HTERT RPE-1 (cell line): ENCODE results near the gene INTS14.
"Not testable (repeated sequence)": the region's sequence is repeated elsewhere in the genome, so short reads cannot be mapped to it uniquely, and the experiment has no call there.

Experiments used
- in situ Hi-C: fragments of 300-500 bp; cut with MboI; formaldehyde crosslinking; loops from 4 replicates; pipeline ENCODE4 v1.14.3; 2020; ENCODE audit warnings: low sequenced_read_pairs

The INTS14 gene

DNA sequence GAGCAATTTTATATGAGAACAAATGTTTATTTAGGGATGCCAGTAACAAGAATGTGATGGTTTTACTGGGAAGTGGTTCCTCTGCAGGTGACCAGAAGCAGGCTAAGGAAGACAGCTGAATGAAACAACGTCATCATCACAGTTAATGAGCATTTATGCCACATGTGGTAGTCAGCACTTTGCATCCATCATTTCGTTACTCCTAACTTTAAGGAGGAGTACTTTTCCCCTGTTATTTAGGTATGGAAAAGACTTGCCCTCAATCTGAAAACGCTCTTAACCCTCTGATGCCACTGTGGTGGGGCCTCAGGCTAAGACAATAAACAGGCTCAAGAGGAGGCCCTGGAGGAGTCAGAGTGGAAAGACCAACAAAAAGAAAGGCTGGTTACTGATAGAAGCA, 31.2 kb downstream of the INTS14 start:
- in situ Hi-C loops = no loop called here

DNA sequence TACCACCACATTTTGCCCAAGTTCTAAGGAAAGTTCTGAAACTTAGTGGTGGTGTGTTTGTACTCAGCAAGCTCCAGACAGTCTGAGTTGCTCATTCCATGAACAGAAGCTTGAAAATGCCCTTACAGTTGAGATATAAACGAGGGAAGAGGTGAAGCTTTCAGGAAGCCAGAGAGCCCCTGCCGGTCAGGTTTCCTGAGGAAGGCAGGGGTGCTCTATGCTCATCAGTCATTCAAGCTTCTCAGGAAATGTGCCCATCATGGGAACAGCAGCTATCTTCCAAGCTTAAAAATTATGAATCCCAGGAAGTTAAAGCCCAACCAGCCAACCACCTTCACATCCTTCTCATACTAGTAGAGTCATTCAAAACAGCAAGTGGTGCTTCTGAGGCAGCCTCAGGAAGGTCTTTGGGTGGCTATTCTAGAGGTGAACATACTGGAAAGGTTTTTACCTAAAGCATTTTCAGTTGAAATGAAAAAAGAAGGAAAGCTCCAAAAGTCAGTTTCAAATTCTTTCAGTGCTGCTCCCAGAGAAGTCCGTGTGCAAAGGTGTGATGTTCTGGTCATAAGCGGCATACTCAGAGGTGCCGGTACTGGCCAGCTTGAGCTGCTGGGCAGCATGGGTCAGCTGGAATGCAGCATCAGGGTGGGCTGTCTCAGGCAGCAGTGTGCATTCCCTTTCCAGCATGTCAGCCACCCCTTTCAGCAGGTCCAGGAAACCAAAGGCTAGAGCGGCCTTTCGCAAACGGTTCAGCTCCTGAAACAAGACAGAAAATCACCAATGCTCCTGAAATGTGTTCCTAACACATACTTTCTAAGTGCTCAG, 31.8 kb downstream of the INTS14 start:
- in situ Hi-C loops = no loop called here

DNA sequence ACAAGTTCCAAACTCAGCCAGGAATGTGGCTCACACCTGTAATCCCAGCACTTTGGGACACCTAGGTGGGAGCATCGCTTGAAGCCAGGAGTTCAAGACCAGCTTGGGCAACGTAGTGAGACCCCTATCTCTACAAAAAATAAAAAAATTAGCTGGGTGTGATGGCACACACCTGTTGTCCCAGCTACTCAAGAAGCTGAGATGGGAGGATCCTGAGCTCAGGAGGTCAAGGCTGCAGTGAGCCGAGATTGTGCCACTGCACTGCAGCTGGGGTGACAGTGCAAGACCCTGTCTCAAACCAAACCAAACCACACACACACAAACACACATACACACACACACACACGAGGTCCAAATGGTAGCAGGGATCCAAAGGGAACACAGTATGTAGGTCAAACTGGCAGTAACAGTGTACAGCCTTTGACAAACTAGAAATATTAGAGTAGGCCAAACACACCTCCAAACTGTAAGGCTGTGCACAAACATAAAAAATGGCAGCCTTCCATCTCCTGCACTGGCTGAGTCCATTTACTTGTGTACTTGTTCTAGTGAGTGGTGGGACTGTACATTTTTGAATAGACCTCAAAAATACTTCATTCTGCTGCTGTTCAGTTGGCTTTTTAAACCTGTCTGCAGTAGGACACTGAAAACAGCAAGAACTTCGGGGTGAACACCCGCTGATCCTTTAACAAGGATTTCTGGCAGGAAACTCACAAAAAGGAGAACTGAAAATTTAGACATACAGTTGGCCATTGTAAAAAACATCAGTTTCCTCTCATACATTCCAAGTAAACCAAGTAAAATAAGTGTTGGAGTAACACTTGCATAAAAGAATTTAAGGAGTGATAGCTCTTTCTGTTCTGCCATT, 33.6 kb downstream of the INTS14 start:
- in situ Hi-C loops = no loop called here

DNA sequence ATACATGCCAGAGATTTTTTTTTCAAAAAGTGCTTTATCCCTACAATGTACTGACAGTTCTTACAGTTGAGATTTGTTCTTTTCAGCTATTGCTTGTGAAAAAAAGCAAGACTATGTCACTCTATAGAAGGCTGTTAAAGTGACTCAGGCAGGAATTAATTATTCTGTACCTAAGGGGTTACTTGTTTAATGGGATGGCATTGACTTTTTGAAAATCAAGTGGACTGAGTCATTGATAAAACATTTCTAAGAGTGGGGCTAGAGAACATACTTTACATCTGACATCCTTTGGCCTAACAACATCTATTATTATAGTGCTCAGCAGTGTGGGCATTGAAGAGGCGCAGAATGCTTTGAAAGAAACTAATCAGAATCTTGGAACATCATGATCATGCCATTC, 34.3 kb downstream of the INTS14 start:
- in situ Hi-C loops = no loop called here

DNA sequence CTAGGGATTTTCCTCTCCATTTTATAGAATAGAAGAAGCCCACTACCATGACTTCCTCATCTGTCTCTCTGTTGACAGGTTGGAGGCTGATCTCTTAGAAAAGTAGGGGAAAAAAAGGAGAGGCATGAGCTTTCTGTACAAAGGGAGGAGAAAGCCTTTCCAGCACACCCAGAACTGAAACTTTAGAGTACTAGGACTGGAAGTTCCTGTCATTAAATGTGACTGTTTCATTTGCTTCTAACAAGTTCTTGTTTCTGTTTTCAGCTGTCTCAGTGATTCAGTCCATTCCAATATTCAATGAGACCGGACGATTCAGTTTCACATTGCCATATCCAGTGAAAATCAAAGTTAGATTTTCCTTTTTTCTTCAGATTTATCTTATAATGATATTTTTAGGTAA, 39.0 kb downstream of the INTS14 start:
- in situ Hi-C loops = no loop called here

- in situ Hi-C loops = no loop called here
These were observed 41.2 kb downstream of the INTS14 start for GRCh38 chr15:65569728-65570127.

- in situ Hi-C loops = no loop called here
These were observed 49.0 kb downstream of the INTS14 start for GRCh38 chr15:65561934-65562333.

GRCh38 chr15:65559941-65560340, 51.0 kb downstream of the INTS14 start:
- in situ Hi-C loops = no loop called here

- in situ Hi-C loops = no loop called here
These were observed 51.8 kb downstream of the INTS14 start for GRCh38 chr15:65558997-65559760.

DNA sequence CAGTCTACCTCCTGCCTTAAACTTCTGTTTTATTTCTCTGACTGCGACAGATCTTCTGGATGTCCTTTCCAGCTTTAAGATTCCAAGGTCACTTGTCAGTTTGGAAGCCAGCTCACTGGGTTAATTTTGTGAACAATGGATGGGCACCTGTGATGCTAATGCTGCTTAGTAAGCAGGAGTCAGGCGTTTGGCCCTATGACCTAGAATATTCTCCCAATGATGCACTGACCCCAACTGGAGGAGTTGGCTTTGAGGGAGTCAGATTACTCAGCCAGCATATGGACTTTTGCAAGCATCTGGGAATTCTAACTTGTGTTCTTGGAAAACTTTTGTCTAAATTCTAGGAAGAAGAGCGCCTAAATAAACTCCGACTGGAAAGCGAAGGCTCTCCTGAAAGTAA, 52.6 kb downstream of the INTS14 start:
- in situ Hi-C loops = no loop called here

DNA sequence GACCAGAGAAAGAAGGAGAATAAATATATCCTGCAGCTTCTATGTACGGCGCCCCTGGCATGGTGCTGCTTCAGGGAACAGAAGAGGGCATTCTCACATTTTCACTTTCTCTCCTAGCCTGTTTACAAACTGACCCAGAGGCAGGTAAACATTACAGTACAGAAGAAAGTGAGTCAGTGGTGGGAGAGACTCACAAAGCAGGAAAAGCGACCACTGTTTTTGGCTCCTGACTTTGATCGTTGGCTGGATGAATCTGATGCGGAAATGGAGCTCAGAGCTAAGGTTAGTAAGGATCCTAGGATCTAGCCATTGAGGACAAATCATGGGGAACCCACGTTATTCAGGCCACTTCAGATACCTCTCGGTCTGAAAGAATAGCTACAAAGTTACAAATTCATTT, 54.3 kb downstream of the INTS14 start:
- in situ Hi-C loops = no loop called here

- in situ Hi-C loops = no loop called here
These were observed 57.2 kb downstream of the INTS14 start for GRCh38 chr15:65553691-65554090.

DNA sequence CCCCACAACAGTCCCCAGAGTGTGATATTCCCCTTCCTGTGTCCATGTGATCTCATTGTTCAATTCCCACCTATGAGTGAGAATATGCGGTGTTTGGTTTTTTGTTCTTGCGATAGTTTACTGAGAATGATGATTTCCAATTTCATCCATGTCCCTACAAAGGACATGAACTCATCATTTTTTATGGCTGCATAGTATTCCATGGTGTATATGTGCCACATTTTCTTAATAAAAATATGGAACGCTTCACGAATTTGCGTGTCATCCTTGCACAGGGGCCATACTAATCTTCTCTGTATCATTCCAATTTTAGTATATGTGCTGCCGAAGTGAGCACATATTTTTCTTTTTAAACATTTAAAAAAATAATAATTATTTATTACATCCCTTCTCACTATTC, 58.1 kb downstream of the INTS14 start:
- in situ Hi-C loops = not testable (repeated sequence)

DNA sequence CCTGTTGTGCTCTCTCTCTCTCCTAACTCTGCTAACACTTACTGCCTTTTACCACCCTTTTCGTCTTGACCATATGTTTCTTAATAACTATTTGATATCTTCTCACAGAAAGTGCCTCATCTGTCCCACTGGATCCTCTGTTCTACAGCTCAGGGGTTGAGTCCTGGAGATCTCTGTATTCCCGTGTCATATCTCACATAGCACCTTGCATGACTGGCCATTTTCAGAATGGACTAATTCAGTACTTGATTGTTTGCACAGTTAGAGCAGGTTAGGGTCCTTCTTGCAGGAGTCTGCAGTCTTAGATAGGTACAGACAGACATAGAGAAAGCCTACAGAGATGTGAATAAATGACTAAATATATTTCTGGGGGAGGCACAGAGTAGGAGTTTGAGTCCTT, 59.7 kb downstream of the INTS14 start:
- in situ Hi-C loops = no loop called here

DNA sequence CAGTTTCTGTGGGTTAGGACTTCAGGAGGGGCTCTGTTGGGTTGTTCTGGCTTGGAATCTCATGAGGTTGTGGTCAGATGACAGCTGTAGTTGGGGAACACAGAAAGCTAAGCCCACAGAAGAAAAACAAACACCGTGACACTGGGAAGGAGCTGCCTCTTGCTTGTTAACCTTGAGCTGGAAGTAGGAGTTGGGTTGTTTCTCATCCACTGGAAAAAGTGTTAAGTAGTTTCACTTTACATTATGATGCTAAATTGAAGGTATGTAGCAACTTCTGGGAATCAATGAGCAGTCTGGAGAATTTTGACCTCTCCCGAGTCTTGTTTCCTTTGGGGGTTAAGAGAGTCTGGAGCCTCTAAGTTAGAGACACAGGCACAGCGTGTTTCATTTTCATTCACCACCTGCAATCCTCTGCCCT, 60.2 kb downstream of the INTS14 start:
- in situ Hi-C loops = no loop called here

GRCh38 chr15:65549288-65549687, 61.6 kb downstream of the INTS14 start:
- in situ Hi-C loops = not testable (repeated sequence)

DNA sequence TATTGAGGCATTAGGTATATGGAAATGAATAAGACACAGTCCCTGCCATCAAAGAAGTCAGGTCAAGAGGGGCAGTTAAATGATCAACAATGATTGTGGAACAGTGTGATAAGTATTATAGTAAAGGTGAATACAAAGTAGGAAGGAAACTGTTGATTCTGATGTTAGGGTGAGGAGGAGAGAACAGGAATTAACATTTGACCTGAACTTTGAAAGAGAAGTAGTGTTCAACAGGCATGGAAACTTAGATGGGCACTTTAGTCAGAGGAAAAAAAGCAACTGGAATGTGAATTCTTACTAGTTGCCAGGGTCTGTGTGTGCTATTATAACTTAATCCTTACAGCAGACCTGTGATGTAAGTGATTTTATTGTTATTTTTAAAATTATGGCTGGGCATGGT, 63.1 kb downstream of the INTS14 start:
- in situ Hi-C loops = no loop called here

GRCh38 chr15:65541231-65541820, 69.6 kb downstream of the INTS14 start:
- in situ Hi-C loops = no loop called here

GRCh38 chr15:65540314-65540713, 70.6 kb downstream of the INTS14 start:
- in situ Hi-C loops = no loop called here

DNA sequence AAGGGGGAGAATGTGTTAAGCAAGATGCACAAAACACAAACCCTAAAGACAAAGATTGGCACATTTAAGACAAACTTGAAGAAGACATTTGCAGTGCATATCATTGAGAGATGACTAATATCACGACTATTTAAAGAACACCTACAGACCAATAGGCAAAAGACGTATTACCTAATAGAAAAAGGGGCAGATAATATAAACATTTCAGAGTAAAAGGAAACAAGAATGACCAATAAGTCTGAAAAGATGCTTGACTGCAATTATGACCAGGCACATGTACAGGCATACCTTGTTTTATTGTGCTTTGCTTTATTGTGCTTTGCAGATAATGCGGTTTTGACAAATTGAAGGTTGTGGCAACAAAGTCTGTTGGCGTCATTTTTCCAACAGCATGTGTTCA, 75.7 kb downstream of the INTS14 start:
- in situ Hi-C loops = no loop called here
